ENCODE measurements around the gene YPEL2. TPM values are rescaled to one million over a fixed set of nuclear protein-coding genes. Genes with fewer than 3 reads are reported as not detected.

The YPEL2 gene, protein sequence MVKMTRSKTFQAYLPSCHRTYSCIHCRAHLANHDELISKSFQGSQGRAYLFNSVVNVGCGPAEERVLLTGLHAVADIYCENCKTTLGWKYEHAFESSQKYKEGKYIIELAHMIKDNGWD
- 1.1 and 2.6 TPM in 2 replicates for total RNA-seq

DNA sequence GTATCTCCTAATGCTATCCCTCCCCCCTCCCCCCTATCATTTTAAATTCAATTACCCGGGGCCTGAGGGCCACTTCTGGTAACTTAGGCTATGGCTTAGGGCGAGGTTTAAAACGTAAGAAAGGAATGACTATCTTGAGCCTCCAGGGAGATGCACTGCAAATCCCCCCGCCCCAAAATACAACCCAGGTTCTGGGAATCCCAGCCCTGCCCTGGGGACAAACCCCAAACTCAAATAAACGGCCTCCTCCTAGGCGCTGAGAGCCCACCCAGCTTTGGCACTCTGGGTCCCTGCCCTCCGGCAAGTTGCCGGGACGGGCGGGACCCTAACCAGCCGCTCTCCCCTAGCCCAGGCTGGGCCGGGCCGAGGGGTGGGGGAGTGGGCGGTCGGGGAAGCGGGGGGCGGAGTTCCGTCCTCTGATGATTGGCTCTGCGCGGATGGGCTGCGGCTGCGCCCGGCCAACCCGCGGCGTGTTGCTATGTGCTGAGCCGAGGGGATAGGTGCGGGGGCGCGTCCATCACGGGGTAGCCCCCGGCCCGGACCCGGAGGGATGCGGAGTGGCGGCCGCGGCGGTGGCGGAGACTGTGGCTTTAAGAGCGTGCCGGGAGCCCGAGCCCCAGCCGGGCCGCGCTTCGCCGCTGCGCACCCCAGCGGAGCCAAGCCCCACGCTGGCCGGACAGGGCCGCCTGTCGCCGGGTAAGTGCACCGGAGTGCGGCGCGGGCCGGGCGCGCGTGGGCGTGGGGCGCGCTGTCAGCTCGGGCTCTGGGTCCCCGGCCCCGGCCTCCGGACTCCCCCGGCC lies at the start of gene YPEL2:
Gene YPEL2, plus strand, starts transcription at position 527 of the 800 bp plus-strand sequence. CDS start 21,755 bp downstream, outside the sequence.

Other genes with a start within 250 kb of the YPEL2 start
- 15.5 and 17.1 TPM in 2 replicates for gene TRIM37, start 224.8 kb upstream of the YPEL2 start, total RNA-seq
- gene SKA2, start 176.5 kb upstream of the YPEL2 start, total RNA-seq, result 62.7 and 116 TPM in 2 replicates
- 43.5 and 147 TPM in 2 replicates for gene PRR11, start 175.9 kb upstream of the YPEL2 start, total RNA-seq
- gene SMG8, start 121.6 kb upstream of the YPEL2 start, total RNA-seq, result 11.2 and 14.9 TPM in 2 replicates
- gene GDPD1, start 111.1 kb upstream of the YPEL2 start, total RNA-seq, result 0.23 and 1.8 TPM in 2 replicates
- 22.9 and 25.5 TPM in 2 replicates for gene DHX40, start 234.0 kb downstream of the YPEL2 start, total RNA-seq